NT2/D1 (cell line): ENCODE results near the gene CEP131.
A peak's percentile ranks its signal among the peaks of the same experiment; 100 is the strongest.

Experiments
- DNase-seq: peaks from one replicate; pipeline ENCODE4 v3.0.0-alpha.2; 2011; ENCODE audit warnings: low read depth, low spot score
- H3K27me3 ChIP-seq: 2 replicates; pipeline ENCODE4 v1.6.0; 2011; ENCODE audit warnings: mild to moderate bottlenecking; ENCODE audit not compliant: insufficient read length, insufficient read depth
- H3K36me3 ChIP-seq: 2 replicates; pipeline ENCODE4 v1.6.1; 2011; ENCODE audit warnings: mild to moderate bottlenecking, low read length, mixed read lengths; ENCODE audit not compliant: insufficient read depth, insufficient read length
- H3K4me1 ChIP-seq: 2 replicates; pipeline ENCODE4 v1.5.1; 2011; ENCODE audit not compliant: insufficient read depth, insufficient read length
- H3K4me3 ChIP-seq: 2 replicates; pipeline ENCODE4 v1.5.1; 2011; ENCODE audit warnings: low read depth; ENCODE audit not compliant: insufficient read length
- H3K9ac ChIP-seq: 2 replicates; pipeline ENCODE4 v1.6.0; 2011; ENCODE audit warnings: low read depth; ENCODE audit not compliant: insufficient read length
- H3K9me3 ChIP-seq: 2 replicates; pipeline ENCODE4 v1.5.1; 2011; ENCODE audit warnings: mild to moderate bottlenecking, low read length; ENCODE audit not compliant: insufficient read depth
- SUZ12 ChIP-seq: IDR thresholded peaks from 2 replicates; pipeline ENCODE4 v1.6.1; 2011; ENCODE audit not compliant: insufficient read length, insufficient read depth; ENCODE audit errors: extremely low read depth
- YY1 ChIP-seq: IDR thresholded peaks from 2 replicates; pipeline ENCODE4 v1.6.1; 2011; ENCODE audit not compliant: insufficient read length, insufficient read depth
- ZNF274 ChIP-seq: IDR thresholded peaks from 2 replicates; pipeline ENCODE4 v1.6.1; 2011; ENCODE audit warnings: mild to moderate bottlenecking, low read depth, low read length

CEP131 gene

DNA sequence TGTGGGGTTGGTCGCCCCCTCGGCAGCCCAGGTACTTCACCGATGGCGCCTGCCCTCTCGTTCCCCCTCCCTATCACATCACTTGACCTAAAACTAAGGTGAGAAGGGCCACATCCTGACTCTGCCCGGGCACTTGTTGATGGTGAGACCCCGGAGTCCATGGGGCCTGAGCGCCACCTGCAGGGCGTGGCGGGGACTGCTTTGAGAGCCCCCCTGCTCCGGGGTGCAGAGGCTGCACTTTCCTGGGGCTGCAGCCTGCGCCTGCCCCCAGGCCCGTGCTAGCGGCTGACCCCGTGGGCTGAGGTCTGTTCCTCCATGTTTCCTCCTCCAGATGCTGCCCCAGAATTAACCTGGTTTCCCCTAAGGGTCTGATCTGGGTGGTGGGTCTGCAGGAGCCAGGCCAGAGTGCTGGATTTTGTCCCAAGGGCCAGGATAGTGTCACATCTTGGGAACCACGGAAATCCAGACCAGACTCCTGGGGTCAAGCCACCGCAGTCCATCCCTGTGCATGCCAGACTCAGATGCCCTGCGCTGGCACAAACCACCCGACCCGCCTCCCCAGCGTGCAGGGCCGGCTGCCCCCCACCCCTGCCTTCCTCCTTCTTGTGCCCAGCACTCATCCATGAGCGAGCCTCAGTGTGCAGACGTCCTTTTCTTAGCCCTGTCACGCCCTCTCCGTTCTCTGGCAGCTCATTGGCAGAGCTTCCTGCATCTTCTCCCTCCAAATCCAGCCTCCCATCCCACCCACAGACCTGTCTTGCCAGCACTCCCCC is 19.1 kb upstream of the CEP131 start:
- peaks cover 63% of the 10 kb centered on the region for H3K36me3 ChIP-seq
- TF ChIP-seq ZNF274: no peak
- TF ChIP-seq SUZ12: no peak
- TF ChIP-seq YY1: no peak
- no peaks in the 10 kb centered on the region for H3K9me3 ChIP-seq
- H3K4me3 ChIP-seq: no peak overlapping the region
- no peaks in the 10 kb centered on the region for H3K27me3 ChIP-seq
- peak overlapping the region; percentile 44 for H3K9ac ChIP-seq
- H3K4me1 ChIP-seq: peaks cover 38% of the 10 kb centered on the region
- peak; percentile 44 for DNase-seq

DNA sequence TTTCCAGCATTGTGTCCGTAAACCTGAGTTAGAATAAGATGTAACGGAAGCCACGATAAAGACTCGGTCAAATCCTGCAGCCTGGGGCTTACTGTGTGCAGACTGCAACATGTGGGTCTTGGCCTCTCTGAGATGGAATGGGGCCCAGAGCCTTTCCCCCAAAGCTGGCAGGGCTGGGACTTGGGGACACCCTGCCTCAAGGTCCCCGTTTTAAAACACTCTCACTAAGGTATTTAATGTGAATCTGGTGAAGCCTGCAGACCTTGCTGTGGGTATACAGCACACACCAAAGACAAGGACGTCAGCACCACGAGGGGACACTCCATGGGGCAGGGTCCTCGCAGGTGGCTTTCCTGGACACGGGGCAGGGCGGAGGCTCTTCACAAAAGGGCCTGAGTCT is 18.4 kb upstream of the CEP131 start:
- no peak overlapping the region for H3K4me3 ChIP-seq
- no peak for DNase-seq
- no peaks in the 10 kb centered on the region for H3K9me3 ChIP-seq
- H3K27me3 ChIP-seq: no peaks in the 10 kb centered on the region
- H3K36me3 ChIP-seq: peaks cover 65% of the 10 kb centered on the region
- peak overlapping the region; percentile 3 for H3K9ac ChIP-seq
- H3K4me1 ChIP-seq: peaks cover 35% of the 10 kb centered on the region
- no peak for TF ChIP-seq YY1
- TF ChIP-seq ZNF274: no peak
- no peak for TF ChIP-seq SUZ12

DNA sequence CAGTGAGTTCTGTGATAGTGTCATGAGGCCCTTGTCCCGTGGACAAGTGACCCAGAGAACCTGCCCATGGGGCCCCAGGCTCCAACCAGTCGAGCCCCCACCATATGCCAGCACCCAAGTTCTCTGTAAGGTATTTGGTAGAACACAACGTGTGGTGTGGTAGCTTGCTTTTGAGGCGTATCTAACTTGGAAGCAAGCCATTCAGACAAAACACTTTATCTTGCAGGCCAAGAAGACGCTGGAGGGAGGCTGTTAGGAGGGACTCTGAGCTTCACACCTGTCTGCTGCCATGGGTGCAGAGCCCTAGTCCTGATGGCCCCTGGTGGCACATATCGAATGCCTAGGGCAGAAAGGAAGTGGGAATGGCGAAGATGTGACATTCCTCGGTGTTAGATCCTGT is 18.0 kb upstream of the CEP131 start:
- Histone ChIP-seq H3K36me3 (peaks cover 65% of the 10 kb centered on the region), H3K4me3 (no peak overlapping the region), H3K27me3 (no peaks in the 10 kb centered on the region), H3K9me3 (no peaks in the 10 kb centered on the region), H3K9ac (peak overlapping the region; percentile 3), H3K4me1 (peaks cover 35% of the 10 kb centered on the region)
- DNase-seq: no peak
- TF ChIP-seq YY1: no peak
- no peak for TF ChIP-seq ZNF274
- no peak for TF ChIP-seq SUZ12

DNA sequence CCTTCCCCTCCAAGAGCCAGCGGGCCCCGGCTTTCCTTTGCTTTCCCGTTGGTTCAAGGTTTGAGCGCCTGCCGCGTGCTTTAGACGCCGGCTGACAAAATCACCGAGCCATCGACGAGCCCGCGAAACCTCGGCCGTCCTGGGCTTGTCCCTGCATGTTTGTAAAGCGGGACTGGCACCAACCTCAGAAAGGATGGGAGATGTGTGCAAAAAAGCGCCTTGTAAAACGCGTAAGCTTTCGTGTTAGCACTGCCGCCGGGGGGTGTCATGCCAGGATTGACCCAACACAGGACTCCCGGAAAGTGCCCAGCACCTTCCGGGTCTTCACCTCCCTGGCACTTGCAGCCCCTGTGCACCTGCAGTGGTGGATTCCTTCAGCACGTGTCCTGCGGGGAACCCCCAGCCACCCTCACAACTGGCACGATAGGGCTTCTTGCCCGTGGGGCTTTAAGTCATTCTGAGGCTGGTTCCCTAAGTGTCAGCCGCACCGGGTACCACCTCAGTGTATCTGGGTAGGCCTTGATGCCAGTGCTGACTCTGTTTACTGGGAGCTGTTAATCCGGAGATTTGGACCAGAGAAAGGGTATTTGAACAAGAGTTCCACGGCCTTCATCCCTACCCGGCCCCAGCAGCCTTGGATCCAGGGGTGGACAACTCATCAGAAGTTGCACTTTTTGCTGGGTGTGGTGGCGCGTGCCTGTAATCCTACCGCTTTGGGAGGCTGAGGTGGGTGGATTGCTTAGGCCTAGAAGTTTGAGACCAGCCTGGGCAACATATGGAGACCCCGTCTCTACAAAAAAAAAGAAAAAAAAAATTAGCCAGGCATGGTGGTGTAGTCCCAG is 17.2 kb upstream of the CEP131 start:
- Histone ChIP-seq H3K9ac (peak overlapping the region; percentile 98), H3K36me3 (peaks cover 63% of the 10 kb centered on the region), H3K27me3 (no peaks in the 10 kb centered on the region), H3K4me3 (peak overlapping the region; percentile 81), H3K9me3 (no peaks in the 10 kb centered on the region), H3K4me1 (peaks cover 29% of the 10 kb centered on the region)
- TF ChIP-seq ZNF274 (no peak), SUZ12 (no peak)
- no peak for DNase-seq

DNA sequence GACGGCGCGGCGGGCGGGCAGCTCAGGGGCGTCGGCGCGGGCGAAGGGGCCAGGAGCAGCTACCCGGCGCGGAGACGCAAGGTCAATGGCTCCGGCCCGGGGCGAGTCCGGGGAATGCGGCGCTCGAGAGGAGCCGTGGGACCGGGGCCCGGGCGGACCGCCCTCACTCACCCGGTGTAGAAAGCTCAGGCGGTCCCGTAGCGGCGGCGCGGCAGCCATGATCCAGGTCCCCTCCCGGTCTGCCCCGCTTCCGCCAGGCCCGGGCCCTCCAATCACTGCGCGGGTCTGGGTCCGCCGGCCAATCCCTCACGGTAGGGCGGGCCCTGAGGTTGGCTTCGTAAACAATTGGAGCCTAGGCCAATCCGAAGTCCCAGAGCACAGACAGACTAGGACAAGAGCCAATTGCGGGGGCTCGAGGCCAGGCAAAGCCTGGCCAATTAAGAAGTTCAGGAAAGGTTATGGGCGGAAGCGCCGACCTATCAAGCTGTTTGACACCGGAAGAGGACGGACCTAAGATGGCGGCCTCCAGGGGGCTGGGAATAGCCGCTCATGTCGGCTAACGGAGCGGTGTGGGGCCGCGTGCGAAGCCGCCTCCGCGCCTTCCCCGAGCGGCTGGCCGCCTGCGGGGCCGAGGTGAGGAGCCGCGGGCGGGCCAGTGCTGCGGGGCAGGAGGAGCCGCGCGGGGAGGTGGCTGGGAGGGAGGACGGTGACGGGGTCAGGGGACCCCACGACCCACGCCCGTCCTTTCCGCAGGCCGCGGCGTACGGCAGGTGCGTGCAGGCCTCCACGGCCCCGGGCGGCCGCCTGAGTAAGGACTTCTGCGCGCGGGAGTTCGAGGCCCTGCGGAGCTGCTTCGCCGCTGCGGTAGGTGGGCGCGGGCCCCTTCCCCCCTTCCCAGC is 16.3 kb upstream of the CEP131 start, which contains the start of the genes NDUFAF8 and TEPSIN:
TSS of gene NDUFAF8 (plus strand) at position 504 of the 899 bp plus-strand sequence. CDS start at position 550, 46 bp downstream.
TSS of gene TEPSIN (minus strand) at position 241 of the 899 bp plus-strand sequence. CDS start at position 219, 22 bp downstream.
- H3K4me1 ChIP-seq: peaks cover 23% of the 10 kb centered on the region
- H3K36me3 ChIP-seq: peaks cover 58% of the 10 kb centered on the region
- DNase-seq: peak; percentile 96
- peak within 1 kb of the TSS; percentile 81 for H3K4me3 ChIP-seq
- peak; percentile 93 for TF ChIP-seq YY1
- TF ChIP-seq ZNF274: no peak
- TF ChIP-seq SUZ12: no peak
- peak within 1 kb of the TSS; percentile 98 for H3K9ac ChIP-seq
- H3K9me3 ChIP-seq: no peaks in the 10 kb centered on the region
- no peaks in the 10 kb centered on the region for H3K27me3 ChIP-seq

DNA sequence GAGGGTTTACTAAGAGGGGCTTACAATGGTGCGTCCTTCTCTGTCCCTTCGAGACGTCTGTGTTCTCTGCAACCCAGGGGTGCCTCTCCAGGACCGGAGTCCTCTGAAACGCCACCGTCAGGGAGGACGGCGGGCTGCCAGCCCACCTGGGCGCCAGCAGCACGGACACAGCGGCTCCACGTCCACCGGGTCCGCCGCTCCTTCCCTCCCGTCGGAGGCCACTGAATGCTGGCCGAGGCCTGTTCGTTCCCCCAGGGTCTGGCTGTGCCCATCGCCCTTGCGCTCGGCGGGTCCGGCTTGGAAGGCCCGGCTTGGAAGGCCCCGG is 15.7 kb upstream of the CEP131 start:
- peaks cover 62% of the 10 kb centered on the region for H3K36me3 ChIP-seq
- TF ChIP-seq ZNF274 (no peak), YY1 (no peak), SUZ12 (no peak)
- DNase-seq: no peak

More for the DNA sequence above, 15.7 kb upstream of the CEP131 start:
- peaks cover 23% of the 10 kb centered on the region for H3K4me1 ChIP-seq
- H3K9me3 ChIP-seq: no peaks in the 10 kb centered on the region
- H3K27me3 ChIP-seq: no peaks in the 10 kb centered on the region
- peak overlapping the region; percentile 86 for H3K9ac ChIP-seq
- H3K4me3 ChIP-seq: peak overlapping the region; percentile 81
